H1 (cell line): ENCODE data around the gene AAR2. TPM values are rescaled to one million over a fixed set of nuclear protein-coding genes. Genes with fewer than 3 reads are reported as not detected.

Experiments used
- ASH2L ChIP-seq: fragments of 200-600, 300-600 bp; sonication (generic); IDR thresholded peaks from one replicate; pipeline ENCODE4 v1.7.1; 2017; ENCODE audit warnings: low read length
- CEBPB ChIP-seq: IDR thresholded peaks from 2 replicates; pipeline ENCODE4 v1.6.1; 2012; ENCODE audit warnings: low read depth, low read length
- JUN ChIP-seq: IDR thresholded peaks from 2 replicates; pipeline ENCODE4 v1.6.1; 2011; ENCODE audit warnings: low read depth, mild to moderate bottlenecking, improper control_type of control experiment, low read length
- JUND ChIP-seq: IDR thresholded peaks from 2 replicates; pipeline ENCODE4 v1.6.1; 2011; ENCODE audit warnings: mild to moderate bottlenecking, improper control_type of control experiment, low read length
- TCF12 ChIP-seq: IDR thresholded peaks from 2 replicates; pipeline ENCODE4 v1.6.1; 2011; ENCODE audit warnings: low read depth, mild to moderate bottlenecking, low read length
- polyA plus RNA-seq, 7 experiments: library from polyadenylated mRNA; depleted of rRNA in 3 of 7; stranded (reverse) in 5 of 7; unstranded in 2 of 7; fragments of >200 nt in 5 of 7; fragments of 200-250 nt in 2 of 7; gene quantifications; 1 replicate in 5 of 7; 2 replicates in 1 of 7; 4 replicates in 1 of 7; pipeline versions ENCODE4 v1.2.1 to v1.2.3, GENCODE V29; 2011 to 2013; ENCODE audit warnings: missing spikeins in 2 of 7, mixed read lengths in 2 of 7
- total RNA-seq: library from RNA; stranded (reverse); fragmentation: NEBNext Ultra II Directional; extraction: Animal tissue kit (Norgen Biotek cat#: 25700); gene quantifications from 2 replicates; pipeline ENCODE4 v1.2.1, GENCODE V29; 2021

Gene AAR2
- total and polyA plus RNA-seq, 2 of the 8 experiments (the other 6 are each of a cell fraction or from before 2014, with no cell fraction given), result 25.5 to 36.1 TPM

DNA sequence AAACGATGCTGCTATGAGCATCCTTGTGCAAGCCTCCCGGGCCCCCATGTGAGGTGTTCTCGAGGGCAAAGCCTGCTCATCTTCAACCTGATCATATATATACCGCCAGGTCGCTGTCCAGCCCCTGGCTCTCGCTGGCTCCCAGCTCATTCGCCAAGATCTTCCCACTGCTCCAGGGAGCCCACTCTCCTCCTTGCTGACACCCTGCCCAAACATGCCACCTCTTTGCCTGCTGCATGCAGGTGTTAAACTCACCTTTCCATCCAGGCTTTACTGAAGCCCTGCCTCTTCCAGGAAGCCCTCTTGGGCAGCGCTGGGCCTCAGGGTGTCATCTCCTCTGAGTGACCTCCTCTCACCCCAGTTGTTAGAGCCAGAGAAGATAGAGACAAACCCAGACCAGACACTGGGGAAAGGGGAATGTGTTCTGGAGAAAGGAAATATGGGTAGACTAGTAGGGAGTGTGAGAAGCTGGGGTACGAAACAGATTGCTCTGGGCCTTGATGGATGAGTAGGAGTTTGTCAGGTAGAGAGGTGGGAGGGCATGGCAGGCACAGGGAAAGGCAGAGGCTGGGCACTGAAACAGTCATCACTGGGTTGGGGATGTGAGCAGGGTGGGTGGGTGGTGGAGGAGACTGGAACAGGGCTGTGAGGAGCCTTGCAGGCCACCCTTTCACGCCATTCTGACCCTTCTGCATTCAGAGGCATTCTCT is 68.7 kb downstream of the AAR2 start (continued):
- no peak for TF ChIP-seq JUN
- no peak for TF ChIP-seq TCF12
- no peak for TF ChIP-seq CEBPB
- TF ChIP-seq ASH2L, result no peak
- no peak for TF ChIP-seq JUND
